ENCODE results near the gene PTPRE.

Gene PTPRE

DNA sequence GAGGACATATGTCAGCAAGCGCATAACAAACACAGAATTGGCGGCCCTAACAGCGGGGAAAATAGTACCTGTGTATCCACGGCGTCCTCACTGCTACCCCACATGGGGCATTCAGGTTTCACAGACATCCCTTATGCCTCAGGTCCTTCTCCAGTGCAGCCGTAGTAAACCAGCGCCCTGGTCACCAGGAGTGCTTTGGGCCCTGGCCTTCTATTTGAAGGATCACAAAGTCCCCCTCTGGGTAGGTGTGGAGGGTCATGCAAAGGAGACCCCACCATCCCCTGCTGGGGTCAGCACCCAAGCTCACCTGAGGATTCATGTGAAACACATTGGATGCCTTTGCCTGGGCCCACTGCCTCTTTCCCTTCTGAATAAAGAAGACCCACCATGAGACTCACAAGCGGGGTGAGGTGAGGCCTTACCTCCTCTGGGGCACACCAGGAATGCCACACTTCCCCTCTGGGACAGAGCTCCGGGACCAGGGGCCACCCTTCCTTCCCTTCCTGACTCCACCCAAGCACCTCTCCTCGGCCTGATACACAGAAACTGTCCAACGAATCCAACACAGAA is 32.9 kb upstream of the PTPRE start:
- H3K4me1 ChIP-seq (ENCODE audit: control insufficient read depth, low read length) = no peaks in the 10 kb centered on the region
- no peak overlapping the region for H3K4me3 ChIP-seq (ENCODE audit: low read length)
- H3K36me3 ChIP-seq (ENCODE audit: control insufficient read depth, low read length) = no peaks in the 10 kb centered on the region
- H3K27me3 ChIP-seq (ENCODE audit: control insufficient read depth, low read length) = peaks cover 10% of the 10 kb centered on the region
- H3K27ac ChIP-seq (ENCODE audit: low read depth, low read length) = no peak overlapping the region
- no peaks in the 10 kb centered on the region for H3K9me3 ChIP-seq (ENCODE audit: control insufficient read depth, insufficient read depth, low read length)
- H3K9me2 ChIP-seq (replicated peaks; ENCODE audit: control insufficient read depth, low read length) = no peaks in the 10 kb centered on the region
- no peak for TF ChIP-seq EZH2phosphoT487 (IDR thresholded peaks at IDR 0.05; ENCODE audit: borderline replicate concordance, low read length)
- TF ChIP-seq, protein P1, sequence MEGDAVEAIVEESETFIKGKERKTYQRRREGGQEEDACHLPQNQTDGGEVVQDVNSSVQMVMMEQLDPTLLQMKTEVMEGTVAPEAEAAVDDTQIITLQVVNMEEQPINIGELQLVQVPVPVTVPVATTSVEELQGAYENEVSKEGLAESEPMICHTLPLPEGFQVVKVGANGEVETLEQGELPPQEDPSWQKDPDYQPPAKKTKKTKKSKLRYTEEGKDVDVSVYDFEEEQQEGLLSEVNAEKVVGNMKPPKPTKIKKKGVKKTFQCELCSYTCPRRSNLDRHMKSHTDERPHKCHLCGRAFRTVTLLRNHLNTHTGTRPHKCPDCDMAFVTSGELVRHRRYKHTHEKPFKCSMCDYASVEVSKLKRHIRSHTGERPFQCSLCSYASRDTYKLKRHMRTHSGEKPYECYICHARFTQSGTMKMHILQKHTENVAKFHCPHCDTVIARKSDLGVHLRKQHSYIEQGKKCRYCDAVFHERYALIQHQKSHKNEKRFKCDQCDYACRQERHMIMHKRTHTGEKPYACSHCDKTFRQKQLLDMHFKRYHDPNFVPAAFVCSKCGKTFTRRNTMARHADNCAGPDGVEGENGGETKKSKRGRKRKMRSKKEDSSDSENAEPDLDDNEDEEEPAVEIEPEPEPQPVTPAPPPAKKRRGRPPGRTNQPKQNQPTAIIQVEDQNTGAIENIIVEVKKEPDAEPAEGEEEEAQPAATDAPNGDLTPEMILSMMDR (IDR thresholded peaks at IDR 0.05; ENCODE audit: low read depth, low read length, poor library complexity, severe bottlenecking) = no peak
- H4K20me1 ChIP-seq (ENCODE audit: control insufficient read depth, insufficient read depth, low read depth, low read length) = no peaks in the 10 kb centered on the region
- H3K4me2 ChIP-seq (ENCODE audit: low read length) = no peak overlapping the region
- H3F3A ChIP-seq (ENCODE audit: control insufficient read depth, insufficient read depth) = no peaks in the 10 kb centered on the region
- H3K79me2 ChIP-seq (ENCODE audit: control insufficient read depth, low read length) = no peaks in the 10 kb centered on the region

DNA sequence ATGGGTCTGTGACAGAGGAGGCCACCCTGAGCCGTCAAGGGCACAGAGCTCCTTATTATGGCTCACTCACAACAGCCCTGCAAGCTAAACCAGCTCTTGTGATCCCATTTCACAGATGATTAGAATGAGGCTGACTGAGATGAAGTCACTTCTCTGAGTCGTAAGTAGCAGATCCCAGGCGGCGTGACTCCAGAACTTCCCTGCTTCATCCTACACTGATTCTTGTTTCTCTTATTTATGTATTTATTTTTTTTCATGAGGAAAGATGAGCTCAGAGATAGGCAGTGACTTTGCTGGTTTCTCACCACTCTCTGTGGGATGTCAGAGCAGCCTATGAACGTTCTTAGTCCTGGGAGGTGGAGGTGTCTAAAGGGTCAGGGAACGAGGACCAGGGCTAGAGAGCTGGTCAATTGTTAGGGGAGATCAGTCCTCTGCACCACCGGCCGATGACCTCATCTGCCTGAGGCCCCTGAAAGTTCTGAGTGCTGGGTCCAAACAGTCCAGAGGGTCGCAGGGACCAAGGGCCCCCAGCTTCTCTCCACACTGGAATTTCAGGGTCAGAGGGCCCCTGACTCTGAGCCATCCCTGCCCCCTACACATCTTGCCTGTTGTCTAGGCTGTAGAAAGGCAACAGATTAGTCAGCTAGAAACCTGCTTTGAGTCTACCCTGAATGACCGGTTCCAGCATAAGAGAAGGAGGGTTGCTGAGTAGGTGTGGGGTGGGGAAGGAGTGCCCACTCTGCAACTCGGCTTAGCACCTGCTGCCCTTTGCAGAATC is 32.0 kb upstream of the PTPRE start:
- peaks cover 6% of the 10 kb centered on the region for H3K27me3 ChIP-seq (ENCODE audit: control insufficient read depth, low read length)
- no peak overlapping the region for H3K4me2 ChIP-seq (ENCODE audit: low read length)
- H3K36me3 ChIP-seq (ENCODE audit: control insufficient read depth, low read length) = no peaks in the 10 kb centered on the region
- no peaks in the 10 kb centered on the region for H3K79me2 ChIP-seq (ENCODE audit: control insufficient read depth, low read length)
- no peaks in the 10 kb centered on the region for H3K4me1 ChIP-seq (ENCODE audit: control insufficient read depth, low read length)
- H3K9me2 ChIP-seq (replicated peaks; ENCODE audit: control insufficient read depth, low read length) = no peaks in the 10 kb centered on the region
- TF ChIP-seq EZH2phosphoT487 (IDR thresholded peaks at IDR 0.05; ENCODE audit: borderline replicate concordance, low read length) = no peak
- TF ChIP-seq, protein P1 (IDR thresholded peaks at IDR 0.05; ENCODE audit: low read depth, low read length, poor library complexity, severe bottlenecking) = no peak
- no peaks in the 10 kb centered on the region for H3F3A ChIP-seq (ENCODE audit: control insufficient read depth, insufficient read depth)
- H3K9me3 ChIP-seq (ENCODE audit: control insufficient read depth, insufficient read depth, low read length) = no peaks in the 10 kb centered on the region
- no peak overlapping the region for H3K4me3 ChIP-seq (ENCODE audit: low read length)
- no peaks in the 10 kb centered on the region for H4K20me1 ChIP-seq (ENCODE audit: control insufficient read depth, insufficient read depth, low read depth, low read length)
- H3K27ac ChIP-seq (ENCODE audit: low read depth, low read length) = no peak overlapping the region

DNA sequence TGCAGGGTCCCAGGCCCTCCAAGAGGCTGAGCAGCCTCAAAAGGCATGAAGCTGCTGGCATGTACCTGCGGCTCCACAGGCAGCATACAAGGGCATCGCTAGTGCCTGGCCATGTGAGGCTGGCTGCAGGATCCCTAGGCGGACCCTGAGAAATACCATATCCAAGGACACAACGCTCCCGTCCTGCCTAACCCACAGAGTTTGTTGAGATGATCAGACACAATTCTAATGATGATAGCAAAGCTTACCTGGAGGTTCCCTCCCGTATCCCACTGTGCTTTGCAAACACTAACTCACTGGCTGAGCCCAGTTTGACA is 31.5 kb upstream of the PTPRE start:
- Histone ChIP-seq H3K27me3 (ENCODE audit: control insufficient read depth, low read length) (peaks cover 6% of the 10 kb centered on the region), H3K9me2 (replicated peaks; ENCODE audit: control insufficient read depth, low read length) (no peaks in the 10 kb centered on the region), H3F3A (ENCODE audit: control insufficient read depth, insufficient read depth) (no peaks in the 10 kb centered on the region), H3K27ac (ENCODE audit: low read depth, low read length) (no peak overlapping the region), H3K4me1 (ENCODE audit: control insufficient read depth, low read length) (no peaks in the 10 kb centered on the region), H4K20me1 (ENCODE audit: control insufficient read depth, insufficient read depth, low read depth, low read length) (no peaks in the 10 kb centered on the region), H3K4me2 (ENCODE audit: low read length) (no peak overlapping the region), H3K36me3 (ENCODE audit: control insufficient read depth, low read length) (no peaks in the 10 kb centered on the region), H3K79me2 (ENCODE audit: control insufficient read depth, low read length) (no peaks in the 10 kb centered on the region), H3K9me3 (ENCODE audit: control insufficient read depth, insufficient read depth, low read length) (no peaks in the 10 kb centered on the region), H3K4me3 (ENCODE audit: low read length) (no peak overlapping the region)
- TF ChIP-seq, protein P1 (IDR thresholded peaks at IDR 0.05; ENCODE audit: low read depth, low read length, poor library complexity, severe bottlenecking) = no peak
- no peak for TF ChIP-seq EZH2phosphoT487 (IDR thresholded peaks at IDR 0.05; ENCODE audit: borderline replicate concordance, low read length)
